ENCODE data around the gene DHRSX.

DNA sequence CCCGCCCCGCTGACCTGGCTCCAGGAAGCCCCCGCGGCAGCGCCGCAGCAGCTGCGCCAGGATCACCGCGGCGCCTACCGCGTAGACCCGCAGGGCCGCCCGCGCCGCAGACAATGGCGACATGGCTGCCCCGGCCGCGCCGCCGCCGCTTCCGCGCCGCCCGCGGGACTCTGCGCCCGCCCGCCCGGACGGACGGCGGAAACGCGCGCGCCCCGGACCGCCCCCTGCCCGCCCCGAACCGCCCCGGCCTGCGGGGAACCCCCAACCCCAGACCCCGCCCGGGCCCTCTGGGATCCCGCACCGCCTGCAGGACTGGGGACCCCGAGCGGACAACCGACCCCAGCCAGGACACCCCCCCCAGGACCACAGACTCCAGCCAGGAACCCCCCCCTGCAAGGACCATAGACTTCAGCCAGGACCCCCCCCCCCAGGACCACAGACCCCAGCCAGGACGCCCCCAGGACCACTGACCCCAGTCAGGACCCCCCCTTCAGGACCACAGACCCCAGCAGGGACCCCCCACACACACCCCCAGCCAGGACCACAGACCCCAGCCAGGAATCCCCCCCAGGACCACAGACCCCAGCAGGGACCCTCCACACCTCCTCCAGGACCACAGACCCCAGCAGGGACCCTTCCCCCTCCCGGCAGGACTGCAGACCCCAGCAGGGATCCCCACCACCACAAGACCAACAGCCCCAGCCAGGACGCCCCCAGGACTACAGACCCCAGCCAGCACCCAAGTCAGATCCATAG, at the start of gene DHRSX, which contains the start of gene ZBED1:
- TF ChIP-seq, protein P1, sequence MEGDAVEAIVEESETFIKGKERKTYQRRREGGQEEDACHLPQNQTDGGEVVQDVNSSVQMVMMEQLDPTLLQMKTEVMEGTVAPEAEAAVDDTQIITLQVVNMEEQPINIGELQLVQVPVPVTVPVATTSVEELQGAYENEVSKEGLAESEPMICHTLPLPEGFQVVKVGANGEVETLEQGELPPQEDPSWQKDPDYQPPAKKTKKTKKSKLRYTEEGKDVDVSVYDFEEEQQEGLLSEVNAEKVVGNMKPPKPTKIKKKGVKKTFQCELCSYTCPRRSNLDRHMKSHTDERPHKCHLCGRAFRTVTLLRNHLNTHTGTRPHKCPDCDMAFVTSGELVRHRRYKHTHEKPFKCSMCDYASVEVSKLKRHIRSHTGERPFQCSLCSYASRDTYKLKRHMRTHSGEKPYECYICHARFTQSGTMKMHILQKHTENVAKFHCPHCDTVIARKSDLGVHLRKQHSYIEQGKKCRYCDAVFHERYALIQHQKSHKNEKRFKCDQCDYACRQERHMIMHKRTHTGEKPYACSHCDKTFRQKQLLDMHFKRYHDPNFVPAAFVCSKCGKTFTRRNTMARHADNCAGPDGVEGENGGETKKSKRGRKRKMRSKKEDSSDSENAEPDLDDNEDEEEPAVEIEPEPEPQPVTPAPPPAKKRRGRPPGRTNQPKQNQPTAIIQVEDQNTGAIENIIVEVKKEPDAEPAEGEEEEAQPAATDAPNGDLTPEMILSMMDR (conservative IDR thresholded peaks at IDR 0.05): no peak
- no peak for TF ChIP-seq ZFX (IDR thresholded peaks at IDR 0.05)

Data from C4-2B (cell line).